MCF 10A (cell line): ENCODE measurements around the gene UHRF1. TPM values are rescaled to one million over a fixed set of nuclear protein-coding genes. Genes with fewer than 3 reads are reported as not detected.

Source experiments
- BruUV-seq: library from RNA; stranded (reverse); fragments of 400-500 nt; replicated peaks from 2 replicates; lab custom pipeline; 2021; lab: Mats Ljungman, UMichigan
- CTCF ChIA-PET: fragments of 300-600 bp; sonication (Branson Sonifier 250); formaldehyde crosslinking; extraction: SDS; loops from one replicate; lab custom pipeline; 2021; ENCODE audit warnings: antibody characterized with exemption, inconsistent platforms; lab: Yijun Ruan, JAX
- POLR2A ChIA-PET: fragments of 300-600, 350-650 bp; sonication (Branson Sonifier 250); formaldehyde crosslinking; extraction: SDS; loops from one replicate; lab custom pipeline; 2020; ENCODE audit warnings: antibody characterized with exemption, inconsistent platforms; lab: Yijun Ruan, JAX
- DNase-seq: peaks from one replicate; pipeline ENCODE4 v3.0.0-alpha.2; 2018; ENCODE audit not compliant: unreplicated experiment
- H3K27ac Mint-ChIP-seq: one replicate; pipeline ENCODE4 v1.8.0; 2022; ENCODE audit warnings: mild to moderate bottlenecking, low read depth, mixed read lengths; ENCODE audit not compliant: unreplicated experiment
- H3K27me3 Mint-ChIP-seq: one replicate; pipeline ENCODE4 v1.8.0; 2022; ENCODE audit warnings: mixed read lengths; ENCODE audit not compliant: insufficient read depth, unreplicated experiment
- H3K36me3 Mint-ChIP-seq: one replicate; pipeline ENCODE4 v1.8.0; 2022; ENCODE audit warnings: mild to moderate bottlenecking, moderate library complexity, mixed read lengths; ENCODE audit not compliant: insufficient read depth, unreplicated experiment
- H3K4me1 Mint-ChIP-seq: one replicate; pipeline ENCODE4 v1.8.0; 2022; ENCODE audit warnings: mixed read lengths; ENCODE audit not compliant: insufficient read depth, unreplicated experiment
- H3K4me3 Mint-ChIP-seq: one replicate; pipeline ENCODE4 v1.8.0; 2022; ENCODE audit warnings: mild to moderate bottlenecking, moderate library complexity, mixed read lengths; ENCODE audit not compliant: unreplicated experiment
- H3K9me3 Mint-ChIP-seq: one replicate; pipeline ENCODE4 v1.8.0; 2022; ENCODE audit warnings: mixed read lengths; ENCODE audit not compliant: unreplicated experiment
- intact Hi-C: fragments of 100-400 bp; cut with micrococcal nuclease; formaldehyde crosslinking; loops from 2 replicates; pipeline ENCODE4 v1.14.1; 2022
- total RNA-seq: library from RNA; stranded (reverse); gene quantifications from 2 replicates; pipeline ENCODE4 v1.2.3, GENCODE V29; 2022
- TF ChIP-seq, protein P1 (sequence below): fragments of 200-600 bp; IDR thresholded peaks from one replicate; pipeline ENCODE4 v1.8.0; 2022; ENCODE audit warnings: antibody characterized with exemption, mild to moderate bottlenecking; ENCODE audit not compliant: unreplicated experiment

Gene UHRF1
- total RNA-seq, 1 experiment from 2014 or later: 16.0 TPM

DNA sequence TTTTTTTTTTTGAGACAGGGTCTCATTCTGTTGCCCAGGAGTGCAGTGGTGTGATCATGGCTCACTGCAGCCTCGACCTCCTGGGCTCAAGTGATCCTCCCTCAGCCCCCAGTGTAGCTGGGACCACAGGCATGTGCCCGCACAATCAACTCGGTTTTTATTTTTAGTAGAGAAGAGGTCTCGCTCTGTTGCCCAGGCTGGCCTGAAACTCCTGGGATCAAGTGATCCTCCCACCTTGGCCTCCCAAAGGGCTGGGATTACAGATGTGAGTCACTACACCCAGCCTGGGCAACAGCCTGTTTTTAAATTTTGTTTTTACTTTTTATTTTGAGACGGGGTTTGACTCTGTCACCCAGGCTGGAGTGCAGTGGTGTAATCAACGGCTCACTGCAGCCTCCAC, 57.3 kb downstream of the UHRF1 start:
- ChIA-PET CTCF (interaction anchor here (0.7 kb wide), 1 partner anchor 66 kb away, joined by 4 read pairs; no protein-coding TSS in a partner anchor), POLR2A (interaction anchor here (0.6 to 7.3 kb wide), 3 partner anchors 10 to 98 kb away, joined by 3 to 85 read pairs (median 4); no protein-coding TSS in a partner anchor)
- no TSS peak for BruUV-seq
- Mint-ChIP-seq H3K4me3 (no peak overlapping the region), H3K9me3 (no peaks in the 10 kb centered on the region), H3K27ac (peak overlapping the region; percentile 49), H3K27me3 (no peaks in the 10 kb centered on the region), H3K36me3 (peaks cover 26% of the 10 kb centered on the region), H3K4me1 (peaks cover 23% of the 10 kb centered on the region)
- TF ChIP-seq, protein P1, sequence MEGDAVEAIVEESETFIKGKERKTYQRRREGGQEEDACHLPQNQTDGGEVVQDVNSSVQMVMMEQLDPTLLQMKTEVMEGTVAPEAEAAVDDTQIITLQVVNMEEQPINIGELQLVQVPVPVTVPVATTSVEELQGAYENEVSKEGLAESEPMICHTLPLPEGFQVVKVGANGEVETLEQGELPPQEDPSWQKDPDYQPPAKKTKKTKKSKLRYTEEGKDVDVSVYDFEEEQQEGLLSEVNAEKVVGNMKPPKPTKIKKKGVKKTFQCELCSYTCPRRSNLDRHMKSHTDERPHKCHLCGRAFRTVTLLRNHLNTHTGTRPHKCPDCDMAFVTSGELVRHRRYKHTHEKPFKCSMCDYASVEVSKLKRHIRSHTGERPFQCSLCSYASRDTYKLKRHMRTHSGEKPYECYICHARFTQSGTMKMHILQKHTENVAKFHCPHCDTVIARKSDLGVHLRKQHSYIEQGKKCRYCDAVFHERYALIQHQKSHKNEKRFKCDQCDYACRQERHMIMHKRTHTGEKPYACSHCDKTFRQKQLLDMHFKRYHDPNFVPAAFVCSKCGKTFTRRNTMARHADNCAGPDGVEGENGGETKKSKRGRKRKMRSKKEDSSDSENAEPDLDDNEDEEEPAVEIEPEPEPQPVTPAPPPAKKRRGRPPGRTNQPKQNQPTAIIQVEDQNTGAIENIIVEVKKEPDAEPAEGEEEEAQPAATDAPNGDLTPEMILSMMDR: no peak
- intact Hi-C loops: no loop called here
- no peak for DNase-seq

DNA sequence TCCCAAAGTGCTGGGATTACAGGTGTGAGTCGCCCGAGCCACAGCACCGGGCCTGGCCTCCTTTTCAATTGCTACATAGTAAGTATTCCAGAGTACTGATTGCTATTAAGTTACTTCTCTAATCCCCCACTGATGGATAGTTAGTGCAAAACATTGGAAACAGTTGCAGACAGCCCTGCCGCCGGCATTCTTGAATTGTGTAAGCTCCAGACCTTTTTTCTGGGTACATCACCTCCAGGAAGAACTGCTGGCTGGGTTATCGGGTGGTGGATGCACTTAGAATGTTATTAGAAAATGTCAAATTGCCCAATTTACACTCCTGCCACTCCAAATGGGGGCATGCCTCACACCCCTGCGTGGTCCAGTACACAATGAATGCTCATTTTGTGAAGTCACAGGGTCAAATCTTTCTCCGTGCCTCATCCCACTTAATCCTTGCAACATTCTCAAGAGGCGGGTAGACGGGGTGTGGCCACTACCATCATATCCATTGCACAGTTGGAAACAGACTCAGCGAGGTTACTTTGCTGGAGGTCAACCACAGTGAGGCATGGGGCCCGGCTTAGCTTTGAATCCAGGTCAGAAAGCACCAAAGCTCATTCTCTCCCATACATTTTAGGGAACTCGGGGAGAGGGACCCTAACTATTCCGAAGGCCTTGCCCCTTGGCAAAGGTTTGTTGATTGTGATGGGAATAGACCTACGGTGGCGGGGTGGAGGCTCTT, 58.6 kb downstream of the UHRF1 start:
- TF ChIP-seq, protein P1: no peak
- H3K9me3 Mint-ChIP-seq: no peaks in the 10 kb centered on the region
- intact Hi-C loops: no loop called here
- DNase-seq: peak; percentile 74
- CTCF ChIA-PET: no interaction called here
- POLR2A ChIA-PET: interaction anchor here (0.7 to 7.3 kb wide), 16 partner anchors 8 to 654 kb away, joined by 3 to 85 read pairs (median 6); partner anchors contain the start of genes FEM1A, SAFB and SAFB2
- H3K36me3 Mint-ChIP-seq: peaks cover 23% of the 10 kb centered on the region
- peaks cover 37% of the 10 kb centered on the region for H3K4me1 Mint-ChIP-seq
- H3K4me3 Mint-ChIP-seq: peak overlapping the region; percentile 75
- H3K27me3 Mint-ChIP-seq: no peaks in the 10 kb centered on the region
- peak overlapping the region; percentile 77 for H3K27ac Mint-ChIP-seq
- no TSS peak for BruUV-seq

DNA sequence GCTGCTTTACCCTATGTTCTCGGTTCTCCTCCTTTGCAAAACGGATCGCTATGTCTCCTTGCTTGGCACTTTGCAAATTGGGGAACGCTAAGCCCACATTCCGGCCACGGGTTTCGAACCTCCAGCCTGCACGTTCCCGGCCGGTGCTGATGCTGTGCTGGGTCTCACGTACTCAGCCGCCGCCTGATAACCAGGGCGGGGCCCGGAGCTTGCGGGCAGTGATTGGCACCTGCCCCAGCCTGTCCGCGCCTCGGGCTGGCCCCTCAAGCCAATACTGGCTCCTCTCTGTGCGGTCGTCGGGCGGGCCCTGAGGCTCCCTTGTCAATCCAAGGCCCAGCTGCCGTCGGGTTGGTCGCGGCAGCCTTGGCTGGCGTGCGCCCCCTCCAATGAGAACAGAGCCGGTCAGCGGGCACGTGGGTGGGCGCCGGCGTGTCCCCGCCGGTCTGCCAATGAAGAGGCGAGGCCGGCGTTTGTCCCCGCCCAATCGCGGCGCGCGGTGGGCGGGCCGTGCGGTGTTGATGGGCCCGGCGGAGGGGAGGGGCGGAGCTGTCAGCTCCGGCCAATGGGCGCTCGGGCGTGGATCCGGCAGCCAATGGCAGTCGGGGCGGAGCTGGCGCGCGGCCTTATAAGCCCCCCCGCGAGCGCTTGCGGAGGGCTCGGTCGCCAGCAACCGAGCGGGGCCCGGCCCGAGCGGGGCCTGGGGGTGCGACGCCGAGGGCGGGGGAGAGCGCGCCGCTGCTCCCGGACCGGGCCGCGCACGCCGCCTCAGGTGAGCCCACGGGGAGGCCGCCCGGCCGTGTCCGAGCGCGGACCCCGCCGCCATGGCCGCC, 59.4 kb downstream of the UHRF1 start, which contains the start of gene KDM4B:
TSS of gene KDM4B (plus strand) at position 652 of the 830 bp plus-strand sequence. CDS start 63,778 bp downstream, outside the sequence.
- Mint-ChIP-seq H3K36me3 (peaks cover 23% of the 10 kb centered on the region), H3K9me3 (no peaks in the 10 kb centered on the region), H3K4me1 (peaks cover 38% of the 10 kb centered on the region), H3K27me3 (no peaks in the 10 kb centered on the region), H3K27ac (peak within 1 kb of the TSS; percentile 93), H3K4me3 (peak within 1 kb of the TSS; percentile 83)
- DNase-seq: peak; percentile 99
- intact Hi-C loops: no loop called here
- TF ChIP-seq, protein P1: no peak
- BruUV-seq: no TSS peak
- ChIA-PET CTCF (interaction anchor here (1.0 kb wide), 1 partner anchor 80 kb away, joined by 4 read pairs; no protein-coding TSS in a partner anchor), POLR2A (interaction anchor here (0.6 to 7.3 kb wide), 19 partner anchors 9 to 983 kb away, joined by 3 to 85 read pairs (median 5); partner anchors contain the start of genes EEF2, FEM1A, PLIN3 and SAFB)
